HG02571 (cell line): ENCODE results near the gene LEPROT.

ENCODE experiments used
- ATAC-seq: cut with Tn5 transposase; IDR thresholded peaks from one replicate; pipeline ENCODE4 v1.9.1; 2021; ENCODE audit warnings: mild to moderate bottlenecking, moderate library complexity; ENCODE audit not compliant: unreplicated experiment

LEPROT gene

DNA sequence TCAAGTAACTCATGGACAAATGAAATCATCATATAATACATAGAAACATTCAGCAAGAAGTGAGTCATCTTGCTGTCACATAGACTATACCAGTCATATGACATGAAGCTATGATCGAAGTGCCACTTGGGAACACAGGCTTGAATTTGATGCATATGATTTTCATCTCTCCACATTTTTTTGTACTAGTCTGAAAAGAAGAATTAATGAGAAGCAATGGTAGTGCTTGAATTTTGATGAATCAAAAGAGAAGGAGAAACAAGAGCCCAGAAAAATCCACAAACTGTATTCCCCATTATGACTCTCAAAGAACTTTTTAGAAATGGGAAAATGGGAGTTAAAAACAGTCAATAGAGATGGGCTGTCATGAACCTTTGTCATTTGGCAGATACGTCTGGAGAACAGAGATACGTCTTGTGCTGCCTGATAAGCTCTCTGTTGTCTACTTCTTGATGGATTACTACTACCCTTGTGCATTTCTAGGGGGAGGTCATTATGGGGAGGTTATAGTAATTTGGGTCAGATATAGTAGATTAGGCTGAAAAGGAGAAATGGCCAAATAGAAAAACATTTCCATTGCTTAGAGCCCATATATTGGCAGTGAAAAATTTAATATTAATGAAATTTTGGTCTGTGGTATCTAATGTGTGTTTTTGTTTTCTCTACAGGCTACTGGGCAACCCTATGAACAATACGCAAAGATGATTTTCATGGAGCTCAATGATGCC lies 8.0 kb upstream of the LEPROT start:
- ATAC-seq, result no peak

GRCh38 chr1:65412984-65413375 lies 7.5 kb upstream of the LEPROT start:
- no peak for ATAC-seq

- no peak for ATAC-seq
Measured at GRCh38 chr1:65414538-65414937, 5.9 kb upstream of the LEPROT start.

GRCh38 chr1:65416767-65417166 lies 3.7 kb upstream of the LEPROT start:
- ATAC-seq, result no peak

DNA sequence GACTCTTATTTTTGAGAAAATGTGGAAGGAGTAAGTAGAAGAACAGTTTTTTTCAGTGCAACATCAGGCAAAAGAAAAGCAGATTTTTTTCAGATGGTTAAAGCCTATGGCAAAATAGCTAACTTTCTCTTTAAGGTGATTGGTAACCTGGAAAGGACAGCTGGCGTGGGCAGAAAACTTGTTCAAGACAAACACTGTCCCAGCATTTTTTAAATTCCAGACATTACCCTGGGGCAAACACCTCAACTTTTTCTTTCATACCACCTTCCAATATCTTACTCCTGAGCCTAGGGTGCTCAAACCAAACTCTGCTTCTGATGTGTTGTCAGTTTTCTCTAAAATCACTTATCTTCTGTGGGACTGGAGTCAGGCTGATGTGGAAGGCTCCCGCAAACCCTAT lies 2.7 kb upstream of the LEPROT start:
- ATAC-seq, result no peak

DNA sequence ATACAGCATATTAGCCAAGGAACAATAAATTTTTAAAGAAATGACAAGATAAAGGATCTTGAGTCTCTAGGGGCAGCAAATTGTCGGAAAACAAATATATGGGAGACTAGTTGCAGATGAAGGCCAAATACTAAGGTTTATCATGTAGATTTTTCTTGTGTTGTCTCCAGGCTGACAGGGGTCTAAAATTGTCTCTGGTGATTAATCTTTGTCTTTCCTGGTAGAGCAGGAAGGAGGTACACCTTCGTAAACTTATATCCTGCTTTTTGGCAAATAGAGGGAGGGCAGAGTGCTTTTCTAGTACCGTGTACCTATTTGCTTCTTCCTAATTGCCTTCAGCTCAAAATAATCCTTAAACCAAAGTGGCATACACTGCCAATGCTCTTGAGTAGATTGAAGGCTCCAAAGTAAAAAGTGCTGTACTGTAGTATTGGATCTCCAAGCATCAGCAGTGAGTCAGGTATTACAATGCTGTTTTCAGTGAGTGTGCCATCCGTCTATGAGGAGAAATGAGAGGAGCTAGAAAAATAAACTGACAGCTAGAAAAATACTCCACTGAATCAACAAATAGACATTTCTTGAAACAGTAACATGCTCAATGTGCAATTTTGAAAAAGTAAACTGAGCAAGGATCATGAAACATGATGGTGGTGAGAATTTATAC lies 1.8 kb upstream of the LEPROT start:
- ATAC-seq, result no peak

GRCh38 chr1:65419681-65420589 lies 533 bp upstream of the LEPROT start:
- ATAC-seq, result peak; percentile 89

GRCh38 chr1:65421351-65422025 lies 1.0 kb downstream of the LEPROT start:
- ATAC-seq, result no peak

DNA sequence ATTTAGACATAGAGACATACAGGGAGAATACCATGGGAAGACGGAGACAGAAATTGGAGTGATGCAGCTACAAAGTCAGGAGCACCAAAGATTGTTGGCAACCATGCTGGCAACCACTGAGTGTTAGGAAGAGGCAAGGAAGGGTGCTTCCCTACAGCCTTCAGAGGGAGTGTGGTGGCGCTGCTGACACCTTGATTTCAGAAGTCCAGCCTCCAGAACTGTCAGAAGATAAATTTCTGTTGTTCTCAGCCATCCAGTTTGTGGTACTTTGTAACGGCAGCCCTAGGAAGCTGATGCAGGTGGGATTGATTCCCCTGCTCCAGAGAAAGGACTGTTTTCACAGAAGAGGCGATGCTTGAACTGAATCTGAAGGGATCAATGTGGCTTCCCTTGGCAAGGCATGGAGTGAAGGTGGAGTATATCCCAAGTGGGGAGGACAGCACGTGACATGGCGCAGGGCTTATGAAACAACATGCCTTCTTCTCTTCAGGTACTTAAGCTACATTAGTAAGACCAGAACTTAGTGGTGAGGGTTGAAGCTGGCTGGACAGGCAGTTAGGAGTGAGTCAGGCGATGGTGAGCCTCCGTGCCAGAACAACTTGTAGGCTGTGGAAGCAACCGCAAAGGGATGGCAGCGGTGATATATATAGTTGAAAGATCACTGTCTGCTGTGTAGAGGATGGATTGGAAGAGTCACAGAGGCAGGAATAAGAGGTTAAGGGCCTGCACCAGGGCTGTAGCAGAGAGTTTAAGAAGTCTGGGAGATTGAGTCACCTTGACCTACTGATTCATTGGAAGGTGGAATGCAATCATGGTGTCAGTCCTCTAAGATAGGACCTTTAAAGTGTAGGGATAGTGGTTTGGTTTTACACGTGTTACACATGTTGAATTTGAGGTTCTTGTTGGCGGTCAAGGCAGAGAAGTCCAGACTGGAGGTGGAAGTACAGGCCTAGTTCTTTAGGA lies 2.1 kb downstream of the LEPROT start:
- ATAC-seq, result no peak

GRCh38 chr1:65423884-65424572 lies 3.6 kb downstream of the LEPROT start:
- no peak for ATAC-seq

DNA sequence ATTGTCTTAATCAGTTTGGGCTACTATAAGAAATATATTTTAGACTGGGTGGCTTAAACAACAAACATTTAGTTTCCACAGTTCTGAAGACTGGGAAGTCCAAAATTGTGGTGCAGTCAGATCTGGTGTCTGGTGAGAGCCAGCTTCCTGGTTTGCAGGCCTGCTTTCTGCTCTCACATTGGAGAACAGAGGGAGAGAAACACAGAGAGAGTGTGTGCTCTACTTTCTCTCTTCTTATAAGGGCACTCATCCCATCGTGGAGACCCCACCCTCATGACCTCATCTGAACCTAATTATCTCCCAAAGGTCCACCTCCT lies 4.1 kb downstream of the LEPROT start:
- ATAC-seq, result no peak

GRCh38 chr1:65425006-65425405 lies 4.5 kb downstream of the LEPROT start:
- no peak for ATAC-seq

DNA sequence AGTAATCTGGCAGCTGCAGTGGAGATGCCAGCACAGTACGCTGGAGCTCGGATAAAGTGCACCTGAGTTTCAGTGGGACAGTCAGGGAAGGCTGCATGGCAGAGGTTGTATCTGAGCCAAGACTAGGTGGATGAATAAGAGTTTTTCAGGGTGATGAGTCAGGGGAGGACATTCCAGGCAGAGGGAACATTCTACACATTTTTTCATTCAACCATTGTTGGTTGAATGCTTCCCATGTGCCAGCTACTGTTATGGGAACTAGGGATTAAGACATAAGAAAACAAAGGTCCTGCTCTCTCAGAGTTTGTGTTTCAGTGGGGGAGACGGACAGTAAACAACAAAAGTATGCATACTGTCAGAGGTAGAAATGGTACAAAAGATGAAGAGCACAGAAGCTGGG lies 5.2 kb downstream of the LEPROT start:
- no peak for ATAC-seq

GRCh38 chr1:65429078-65429477 lies 8.6 kb downstream of the LEPROT start:
- no peak for ATAC-seq

DNA sequence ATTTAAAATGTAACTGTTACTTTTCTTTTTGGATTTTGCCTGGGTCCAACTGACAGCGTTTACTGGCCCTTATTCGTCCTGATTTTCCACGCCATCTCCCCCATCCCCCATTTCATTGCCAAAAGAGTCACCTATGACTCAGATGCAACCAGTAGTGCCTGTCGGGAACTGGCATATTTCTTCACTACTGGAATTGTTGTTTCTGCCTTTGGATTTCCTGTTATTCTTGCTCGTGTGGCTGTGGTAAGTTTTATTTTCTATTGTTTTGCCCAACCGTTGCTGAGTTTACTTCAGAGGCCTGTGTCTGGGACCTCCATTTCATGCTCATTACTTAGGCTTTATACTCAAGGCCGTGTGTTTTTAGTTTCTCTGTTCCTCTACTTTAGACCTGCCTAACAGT lies 9.3 kb downstream of the LEPROT start:
- no peak for ATAC-seq

GRCh38 chr1:65431111-65431705 lies 10.7 kb downstream of the LEPROT start:
- no peak for ATAC-seq

- ATAC-seq, result no peak
Measured at GRCh38 chr1:65432918-65433317, 12.4 kb downstream of the LEPROT start.

DNA sequence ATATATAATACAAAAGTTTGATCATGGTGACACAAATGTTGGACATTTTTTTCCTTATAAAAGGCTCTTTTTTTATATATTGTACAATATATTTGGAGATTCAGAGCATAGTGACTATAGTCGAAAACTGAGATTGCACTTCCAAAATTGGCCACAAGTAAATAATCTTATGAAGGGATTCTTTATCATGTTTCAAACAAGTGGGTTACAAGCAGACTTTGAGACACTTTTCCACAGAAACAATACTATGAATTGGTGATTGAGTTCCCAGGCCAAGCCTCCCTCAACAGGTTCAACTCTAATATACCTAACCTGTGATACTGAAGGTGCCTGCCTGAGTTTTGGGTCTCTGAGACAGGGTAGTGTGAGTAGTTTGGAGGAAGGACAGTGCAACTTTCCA lies 13.8 kb downstream of the LEPROT start:
- ATAC-seq, result no peak

DNA sequence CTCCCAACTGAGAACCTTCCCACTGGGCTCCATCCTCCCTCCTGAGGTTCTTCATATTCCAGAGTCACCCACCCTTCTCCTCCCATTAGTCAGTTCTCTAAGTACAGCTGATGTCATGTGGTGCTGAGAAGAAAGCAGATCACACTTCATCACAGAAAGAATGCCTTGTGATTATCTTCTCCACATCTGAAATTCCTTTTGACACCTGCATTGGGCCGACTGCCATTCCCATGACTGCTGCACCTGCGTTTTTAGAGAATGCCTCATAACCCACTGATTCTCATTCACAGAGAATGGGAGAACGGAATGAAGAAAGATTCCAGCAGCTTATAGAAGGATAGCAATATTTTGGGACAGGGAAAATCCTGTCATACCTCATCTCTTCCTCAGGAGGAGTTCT lies 14.3 kb downstream of the LEPROT start:
- no peak for ATAC-seq
